GM11168 (cell line): ENCODE measurements around the gene KIF7.
"Not testable (repeated sequence)": the region's sequence is repeated elsewhere in the genome, so short reads cannot be mapped to it uniquely, and the experiment has no call there.

ENCODE experiments used
- in situ Hi-C: fragments of 300-500 bp; cut with MboI; formaldehyde crosslinking; loops from one replicate; pipeline ENCODE4 v1.12.0; 2022; ENCODE audit warnings: low sequenced_read_pairs; ENCODE audit not compliant: unreplicated experiment

The KIF7 gene

GRCh38 chr15:89654847-89655805 lies at the start of gene KIF7:
Gene KIF7, minus strand, starts transcription at chr15:89655467. Its CDS starts 2,537 bp downstream, at chr15:89652930.
- in situ Hi-C loops: no loop called here

GRCh38 chr15:89704411-89704810 lies 49.1 kb upstream of the KIF7 start:
- in situ Hi-C loops: no loop called here

- in situ Hi-C loops: no loop called here
Observed at GRCh38 chr15:89695198-89695597, 39.9 kb upstream of the KIF7 start.

- in situ Hi-C loops: no loop called here
Observed at GRCh38 chr15:89693696-89694095, 38.4 kb upstream of the KIF7 start.

GRCh38 chr15:89693091-89693490 lies 37.8 kb upstream of the KIF7 start:
- in situ Hi-C loops: no loop called here

- in situ Hi-C loops: no loop called here
Observed at GRCh38 chr15:89690276-89691218, 35.3 kb upstream of the KIF7 start, which contains the start of the genes PEX11A and WDR93. Gene PEX11A, minus strand, starts transcription at chr15:89690754. Its CDS starts 122 bp downstream, at chr15:89690632. Gene WDR93, plus strand, starts transcription at chr15:89690811. Its CDS starts 10,936 bp downstream, at chr15:89701747.

- in situ Hi-C loops: not testable (repeated sequence)
Observed at GRCh38 chr15:89689930-89690275, 34.6 kb upstream of the KIF7 start.

GRCh38 chr15:89686522-89686921 lies 31.3 kb upstream of the KIF7 start:
- in situ Hi-C loops: no loop called here

GRCh38 chr15:89685995-89686394 lies 30.7 kb upstream of the KIF7 start:
- in situ Hi-C loops: no loop called here

GRCh38 chr15:89681146-89681545 lies 25.9 kb upstream of the KIF7 start:
- in situ Hi-C loops: no loop called here

GRCh38 chr15:89680282-89680873 lies 25.1 kb upstream of the KIF7 start:
- in situ Hi-C loops: no loop called here

GRCh38 chr15:89679212-89679611 lies 23.9 kb upstream of the KIF7 start, which contains the start of gene PLIN1:
Gene PLIN1, minus strand, starts transcription at chr15:89679367. Its CDS starts 1,878 bp downstream, at chr15:89677489.
- in situ Hi-C loops: no loop called here

- in situ Hi-C loops: no loop called here
Observed at GRCh38 chr15:89677381-89677780, 22.1 kb upstream of the KIF7 start.

GRCh38 chr15:89675606-89676005 lies 20.3 kb upstream of the KIF7 start:
- in situ Hi-C loops: no loop called here

- in situ Hi-C loops: no loop called here
Observed at GRCh38 chr15:89674526-89674925, 19.3 kb upstream of the KIF7 start.

- in situ Hi-C loops: no loop called here
Observed at GRCh38 chr15:89673165-89673512, 17.9 kb upstream of the KIF7 start.

- in situ Hi-C loops: no loop called here
Observed at GRCh38 chr15:89672221-89673164, 17.2 kb upstream of the KIF7 start.

GRCh38 chr15:89671687-89672086 lies 16.4 kb upstream of the KIF7 start:
- in situ Hi-C loops: no loop called here

- in situ Hi-C loops: no loop called here
Observed at GRCh38 chr15:89670971-89671560, 15.8 kb upstream of the KIF7 start.
